VCaP (cell line): ENCODE data around the gene FGF1.

ENCODE experiments used
- H3K27ac ChIP-seq: fragments of 450-650 bp; 2 replicates; pipeline ENCODE4 v1.5.1; 2017
- CTCF ChIP-seq: fragments of 450-650 bp; conservative IDR thresholded peaks from 2 replicates; pipeline ENCODE4 v1.5.1; 2017; ENCODE audit warnings: mild to moderate bottlenecking, moderate library complexity

Gene FGF1

GRCh38 chr5:142551338-142552067 lies 134.4 kb downstream of the FGF1 start:
- H3K27ac ChIP-seq, result peak overlapping the region; percentile 86
- TF ChIP-seq CTCF, result peak; percentile 22; the same call in 1 of the 2 replicates

- no peak for TF ChIP-seq CTCF
- peak overlapping the region; percentile 86 for H3K27ac ChIP-seq
These were observed 135.4 kb downstream of the FGF1 start for GRCh38 chr5:142550471-142550870.

- peak overlapping the region; percentile 86; the same call in 1 of the 2 replicates for H3K27ac ChIP-seq
- TF ChIP-seq CTCF, result no peak
These were observed 136.1 kb downstream of the FGF1 start for GRCh38 chr5:142549834-142550233.

- TF ChIP-seq CTCF, result peak; percentile 95
- peak overlapping the region; percentile 32 for H3K27ac ChIP-seq
These were observed 137.1 kb downstream of the FGF1 start for GRCh38 chr5:142548739-142549275.

- no peak for TF ChIP-seq CTCF
- peak overlapping the region; percentile 32 for H3K27ac ChIP-seq
These were observed 138.2 kb downstream of the FGF1 start for GRCh38 chr5:142547445-142548380.

- no peak for TF ChIP-seq CTCF
- no peak overlapping the region for H3K27ac ChIP-seq
These were observed 140.1 kb downstream of the FGF1 start for GRCh38 chr5:142545650-142546322.
